SJSA1 (cell line): ENCODE results near the gene LAMTOR5. TPM values are rescaled to one million over a fixed set of nuclear protein-coding genes. Genes with fewer than 3 reads are reported as not detected.
"Not testable (repeated sequence)": the region's sequence is repeated elsewhere in the genome, so short reads cannot be mapped to it uniquely, and the experiment has no call there.

ENCODE experiments used
- DNase-seq, 2 experiments: peaks; one replicate each; pipeline ENCODE4 v3.0.0-alpha.2; 2015 to 2020; ENCODE audit warnings: low spot score in 2 of 2, low read depth in 1 of 2
- H3K27ac ChIP-seq: fragments of 250-450 bp; sonication (Bioruptor Pico); 2 replicates; pipeline ENCODE4 v1.5.1; 2020; ENCODE audit warnings: mild to moderate bottlenecking, moderate library complexity
- H3K27me3 ChIP-seq: fragments of 250-450 bp; sonication (Bioruptor Pico); replicated peaks from 2 replicates; pipeline ENCODE4 v1.5.1; 2020; ENCODE audit warnings: mild to moderate bottlenecking, moderate library complexity
- H3K36me3 ChIP-seq: fragments of 250-450 bp; sonication (Bioruptor Pico); 2 replicates; pipeline ENCODE4 v1.5.1; 2020; ENCODE audit warnings: mild to moderate bottlenecking
- H3K4me1 ChIP-seq: fragments of 250-450 bp; sonication (Bioruptor Pico); replicated peaks from 2 replicates; pipeline ENCODE4 v1.6.1; 2021; ENCODE audit warnings: mild to moderate bottlenecking
- H3K4me3 ChIP-seq: fragments of 250-450 bp; sonication (Bioruptor Pico); 2 replicates; pipeline ENCODE4 v1.5.1; 2020; ENCODE audit warnings: mild to moderate bottlenecking
- H3K9me3 ChIP-seq: fragments of 250-450 bp; sonication (Bioruptor Pico); replicated peaks from 2 replicates; pipeline ENCODE4 v1.5.1; 2020; ENCODE audit warnings: mild to moderate bottlenecking
- total RNA-seq: library from RNA; depleted of rRNA; stranded (reverse); fragments of >200 nt; shearing (Covaris generic); gene quantifications from 2 replicates; pipeline ENCODE4 v1.2.3, GENCODE V29; 2014

Gene LAMTOR5
- total RNA-seq, 1 experiment from 2014 or later, result 145 TPM

DNA sequence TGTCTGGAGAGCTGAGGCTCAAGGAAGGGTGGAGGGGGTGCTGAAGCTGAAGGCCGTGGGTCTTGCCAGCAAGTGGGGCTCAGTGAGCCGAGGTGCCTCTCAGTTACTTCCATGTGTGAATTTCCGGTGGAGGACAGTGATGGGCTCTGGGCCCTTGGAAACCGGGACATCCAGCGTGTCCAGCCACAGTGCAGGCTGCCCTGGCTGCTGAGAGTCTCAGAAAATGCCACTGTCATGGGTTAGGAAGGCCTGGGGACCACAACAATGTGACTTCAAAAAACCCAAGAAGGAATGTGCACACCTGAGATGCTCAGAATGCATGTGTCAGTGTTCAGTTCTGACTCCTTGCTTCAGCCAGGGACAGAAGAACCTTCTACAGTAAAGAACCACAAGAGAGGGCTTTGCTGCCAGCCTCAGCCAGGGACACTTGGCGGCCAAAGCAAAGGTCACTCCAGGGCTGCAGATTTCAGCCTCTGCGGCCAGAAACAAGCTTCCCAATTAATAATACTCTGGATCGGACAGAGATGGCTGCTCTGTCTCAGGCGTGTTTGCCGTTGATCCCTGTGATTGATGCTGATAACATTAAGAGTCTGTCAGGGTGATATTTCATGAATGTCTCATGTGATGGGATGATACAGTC is 12.6 kb upstream of the LAMTOR5 start:
- Histone ChIP-seq H3K4me3 (no peak overlapping the region), H3K4me1 (no peaks in the 10 kb centered on the region), H3K27ac (no peak overlapping the region), H3K36me3 (no peaks in the 10 kb centered on the region), H3K9me3 (peaks cover 3% of the 10 kb centered on the region; the same call in 1 of the 2 replicates), H3K27me3 (peaks cover 14% of the 10 kb centered on the region)
- DNase-seq, result no peak

- Histone ChIP-seq H3K27me3 (peaks cover 8% of the 10 kb centered on the region), H3K36me3 (no peaks in the 10 kb centered on the region), H3K4me1 (no peaks in the 10 kb centered on the region), H3K27ac (no peak overlapping the region), H3K4me3 (no peak overlapping the region), H3K9me3 (no peaks in the 10 kb centered on the region; the same call in 1 of the 2 replicates)
- DNase-seq, result no peak
These were observed 11.2 kb upstream of the LAMTOR5 start for GRCh38 chr1:110418729-110419128.

DNA sequence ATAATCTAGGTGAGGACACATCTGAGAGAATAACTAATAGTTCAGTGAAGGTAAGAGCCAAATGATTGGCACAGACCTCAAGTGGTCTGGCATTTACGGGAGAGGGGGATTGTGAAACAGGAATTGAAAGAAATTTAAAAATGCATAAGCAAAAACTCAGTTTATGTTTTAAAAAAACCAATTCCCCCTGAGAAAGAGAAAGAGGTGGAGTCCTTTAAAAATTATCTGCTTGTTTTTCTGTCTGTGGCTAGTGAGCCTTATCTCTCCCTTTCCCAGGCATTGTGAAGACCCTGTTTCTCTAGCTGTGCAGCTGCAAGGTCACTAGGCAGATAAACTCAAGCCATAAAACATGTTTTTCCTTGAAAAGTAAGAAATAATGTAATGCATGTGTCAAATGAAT is 5.6 kb upstream of the LAMTOR5 start:
- DNase-seq, H3K27ac ChIP-seq, H3K27me3 ChIP-seq, H3K9me3 ChIP-seq, H3K4me1 ChIP-seq, H3K36me3 ChIP-seq, H3K4me3 ChIP-seq: not testable (repeated sequence)

- peak; percentile 52 to 55 for DNase-seq
- Histone ChIP-seq H3K27ac (no peak overlapping the region), H3K4me3 (no peak overlapping the region), H3K9me3 (no peaks in the 10 kb centered on the region; the same call in 1 of the 2 replicates), H3K27me3 (no peaks in the 10 kb centered on the region; the same call in 1 of the 2 replicates), H3K4me1 (no peaks in the 10 kb centered on the region), H3K36me3 (no peaks in the 10 kb centered on the region)
These were observed 5.1 kb upstream of the LAMTOR5 start for GRCh38 chr1:110412576-110412975.

- Histone ChIP-seq H3K4me1 (peaks cover 4% of the 10 kb centered on the region; the same call in 1 of the 2 replicates), H3K27me3 (no peaks in the 10 kb centered on the region; the same call in 1 of the 2 replicates), H3K4me3 (no peak overlapping the region), H3K27ac (no peak overlapping the region), H3K36me3 (peaks cover 4% of the 10 kb centered on the region; the same call in 1 of the 2 replicates), H3K9me3 (no peaks in the 10 kb centered on the region; the same call in 1 of the 2 replicates)
- DNase-seq, result no peak
These were observed 3.8 kb upstream of the LAMTOR5 start for GRCh38 chr1:110411173-110411735.

GRCh38 chr1:110409316-110409715 is 1.8 kb upstream of the LAMTOR5 start:
- no peak overlapping the region for H3K4me3 ChIP-seq
- H3K27me3 ChIP-seq, result no peaks in the 10 kb centered on the region
- no peak overlapping the region for H3K27ac ChIP-seq
- no peak for DNase-seq
- H3K36me3 ChIP-seq, result peaks cover 21% of the 10 kb centered on the region
- H3K9me3 ChIP-seq, result no peaks in the 10 kb centered on the region
- H3K4me1 ChIP-seq, result peaks cover 7% of the 10 kb centered on the region; the same call in 1 of the 2 replicates

- Histone ChIP-seq H3K27ac (no peak overlapping the region), H3K4me3 (no peak overlapping the region)
- no peak for DNase-seq
These were observed 994 bp upstream of the LAMTOR5 start for GRCh38 chr1:110408488-110408887.

DNA sequence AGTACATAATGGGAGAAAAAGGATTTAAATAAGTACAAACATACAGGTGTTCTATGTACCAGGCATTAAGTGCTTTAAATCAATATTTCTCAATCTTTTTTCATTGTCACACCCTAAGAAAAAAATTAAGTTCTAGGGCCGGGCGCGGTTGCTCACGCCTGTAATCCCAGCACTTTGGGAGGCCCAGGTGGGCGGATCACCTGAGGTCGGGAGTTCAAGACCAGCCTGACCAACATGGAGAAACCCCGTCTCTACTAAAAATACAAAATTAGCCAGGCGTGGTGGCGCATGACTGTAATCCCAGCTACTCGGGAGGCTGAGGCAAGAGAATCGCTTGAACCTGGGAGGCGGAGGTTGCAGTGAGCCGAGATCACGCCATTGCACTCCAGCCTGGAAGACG is 1.1 kb downstream of the LAMTOR5 start:
- not testable (repeated sequence) for H3K27ac ChIP-seq, H3K4me1 ChIP-seq, H3K27me3 ChIP-seq, DNase-seq, H3K9me3 ChIP-seq
- Histone ChIP-seq H3K36me3 (peaks cover 50% of the 10 kb centered on the region), H3K4me3 (peak overlapping the region; percentile 76)

More at GRCh38 chr1:110408488-110408887, 994 bp upstream of the LAMTOR5 start:
- no peaks in the 10 kb centered on the region for H3K9me3 ChIP-seq
- H3K4me1 ChIP-seq, result peaks cover 7% of the 10 kb centered on the region; the same call in 1 of the 2 replicates
- H3K27me3 ChIP-seq, result no peaks in the 10 kb centered on the region
- H3K36me3 ChIP-seq, result peaks cover 29% of the 10 kb centered on the region

DNA sequence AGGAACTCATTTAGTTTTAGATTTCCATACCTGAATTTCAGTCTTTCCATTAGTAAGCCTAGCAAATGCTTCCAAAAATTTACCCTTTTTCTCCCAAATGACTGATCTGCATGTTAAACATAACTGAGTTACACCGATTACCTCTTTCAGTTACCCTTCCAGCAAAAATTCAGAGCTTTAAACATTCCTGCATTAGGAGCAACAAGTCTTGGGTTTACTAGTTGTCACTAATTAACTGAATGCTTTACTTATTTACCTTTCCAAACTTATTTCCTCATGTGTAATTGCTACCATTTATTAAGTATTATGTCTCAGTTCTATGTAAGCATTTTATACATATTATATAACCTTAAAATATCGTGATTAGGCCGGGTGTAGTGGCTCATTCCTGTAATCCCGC is 3.1 kb downstream of the LAMTOR5 start:
- no peak overlapping the region for H3K4me3 ChIP-seq
- H3K36me3 ChIP-seq, result peaks cover 69% of the 10 kb centered on the region
- H3K9me3 ChIP-seq, result no peaks in the 10 kb centered on the region
- no peak for DNase-seq
- H3K27me3 ChIP-seq, result no peaks in the 10 kb centered on the region
- no peak overlapping the region for H3K27ac ChIP-seq
- H3K4me1 ChIP-seq, result peaks cover 7% of the 10 kb centered on the region; the same call in 1 of the 2 replicates

DNA sequence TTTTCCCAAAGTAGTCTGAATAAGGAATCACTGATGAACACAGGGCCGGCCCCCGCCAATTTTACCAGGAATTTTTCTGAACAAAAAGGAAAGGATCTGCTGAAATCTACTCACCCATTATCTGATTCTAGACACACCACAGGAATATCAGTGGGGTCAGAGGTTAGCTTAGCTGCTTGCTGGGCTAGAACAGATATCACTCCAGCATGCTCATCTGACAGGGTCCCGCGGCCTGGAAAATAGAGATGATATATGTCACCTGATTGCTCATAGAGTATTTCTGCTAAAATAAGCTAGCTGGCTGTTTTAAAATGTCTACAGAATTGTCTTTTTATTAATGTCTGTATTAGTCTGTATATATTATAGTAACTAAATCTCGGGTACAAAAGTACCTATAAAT is 3.7 kb downstream of the LAMTOR5 start:
- Histone ChIP-seq H3K4me1 (peaks cover 7% of the 10 kb centered on the region; the same call in 1 of the 2 replicates), H3K27me3 (no peaks in the 10 kb centered on the region), H3K9me3 (no peaks in the 10 kb centered on the region), H3K36me3 (peaks cover 70% of the 10 kb centered on the region), H3K4me3 (no peak overlapping the region), H3K27ac (no peak overlapping the region)
- DNase-seq, result no peak

DNA sequence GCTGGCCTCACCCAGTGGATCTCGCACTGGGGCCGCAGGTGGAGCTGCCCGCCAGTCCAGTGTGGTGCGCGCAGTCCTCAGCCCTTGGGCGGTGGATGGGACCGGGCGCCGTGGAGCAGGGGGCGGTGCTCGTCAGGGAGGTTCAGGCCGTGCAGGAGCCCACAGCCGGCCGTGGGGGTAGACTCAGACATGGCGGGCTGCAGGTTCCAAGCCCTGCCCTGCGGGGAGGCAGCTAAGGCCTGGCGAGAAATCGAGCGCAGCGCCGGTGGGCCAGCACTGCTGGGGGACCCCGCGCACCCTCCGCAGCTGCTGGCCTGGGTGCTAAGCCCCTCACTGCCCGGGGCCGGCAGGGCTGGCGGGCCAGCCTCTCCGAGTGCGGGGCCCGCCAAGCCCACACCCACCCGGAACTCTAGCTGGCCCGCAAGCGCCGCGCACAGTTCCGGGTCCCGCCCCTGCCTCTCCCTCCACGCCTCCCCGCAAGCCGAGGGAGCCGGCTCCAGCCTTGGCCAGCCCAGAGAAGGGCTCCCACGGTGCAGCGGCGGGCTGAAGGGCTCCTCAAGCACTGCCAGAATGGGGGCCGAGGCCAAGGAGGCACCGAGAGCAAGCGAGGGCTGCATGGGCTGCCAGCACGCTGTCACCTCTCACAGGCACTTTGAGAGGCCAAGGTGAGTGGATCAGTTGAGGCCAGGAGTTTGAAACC is 11.1 kb downstream of the LAMTOR5 start:
- Histone ChIP-seq H3K4me1 (peaks cover 37% of the 10 kb centered on the region), H3K36me3 (peaks cover 23% of the 10 kb centered on the region)
- H3K27ac ChIP-seq, H3K4me3 ChIP-seq, H3K27me3 ChIP-seq, H3K9me3 ChIP-seq, DNase-seq: not testable (repeated sequence)

GRCh38 chr1:110394493-110394820 is 13.0 kb downstream of the LAMTOR5 start:
- H3K36me3 ChIP-seq, result peaks cover 5% of the 10 kb centered on the region; the same call in 1 of the 2 replicates
- H3K4me3 ChIP-seq, result no peak overlapping the region
- peak overlapping the region; percentile 66 for H3K27ac ChIP-seq
- no peak for DNase-seq
- no peaks in the 10 kb centered on the region for H3K27me3 ChIP-seq
- H3K4me1 ChIP-seq, result peaks cover 57% of the 10 kb centered on the region
- H3K9me3 ChIP-seq, result no peaks in the 10 kb centered on the region

GRCh38 chr1:110393691-110394492 is 13.6 kb downstream of the LAMTOR5 start:
- Histone ChIP-seq H3K4me3 (no peak overlapping the region), H3K27me3 (no peaks in the 10 kb centered on the region), H3K27ac (peak overlapping the region; percentile 66), H3K36me3 (0 out of 2 replicates have a peak, but pooled peaks cover 4% of the 10 kb centered on the region), H3K9me3 (no peaks in the 10 kb centered on the region), H3K4me1 (peaks cover 59% of the 10 kb centered on the region)
- peak; percentile 61 to 90 for DNase-seq
